Measurements from ENCODE around the gene ABCD1.

Gene ABCD1

DNA sequence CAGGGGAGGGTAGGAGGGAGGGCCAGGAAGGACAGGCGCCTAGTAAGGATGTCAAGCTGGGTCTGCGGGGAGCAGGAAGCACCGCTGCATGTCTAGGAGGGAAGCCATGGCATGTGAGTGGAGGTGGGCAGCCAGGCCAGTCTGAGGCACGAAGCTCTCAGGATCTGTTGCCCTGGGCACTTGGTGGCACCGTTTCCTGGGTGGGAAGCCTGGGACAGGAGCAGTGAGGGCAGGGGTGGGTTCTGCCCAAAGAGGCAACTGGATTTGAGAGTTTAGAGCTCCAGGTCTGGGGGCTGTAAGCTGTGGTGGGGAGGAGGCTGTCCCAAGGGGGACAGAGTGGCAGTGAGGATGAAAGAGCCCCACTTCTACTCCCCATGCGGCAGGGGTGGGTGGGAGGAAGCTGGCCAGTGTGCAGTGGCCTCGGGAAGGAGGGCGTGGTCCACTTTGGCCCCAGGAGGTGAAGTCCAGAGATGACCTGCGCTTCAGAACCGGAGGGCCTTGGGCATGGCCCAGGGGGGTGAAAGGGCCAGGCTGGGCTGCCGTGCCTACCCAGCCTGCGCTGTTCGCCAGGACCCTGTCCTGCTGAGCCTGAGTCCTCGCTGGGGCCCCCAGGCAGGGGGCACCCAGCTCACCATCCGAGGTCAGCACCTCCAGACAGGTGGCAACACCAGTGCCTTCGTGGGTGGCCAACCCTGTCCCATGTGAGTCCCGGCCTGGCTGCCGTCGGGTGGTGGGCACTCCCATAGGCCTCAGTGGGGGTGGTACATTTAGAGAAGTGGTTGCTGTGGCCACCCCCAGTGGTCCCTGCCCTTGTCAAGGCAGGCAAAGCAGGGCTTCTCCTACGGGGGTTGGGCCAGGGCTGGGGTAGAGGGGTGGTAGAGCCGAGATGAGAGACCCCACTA lies 47.9 kb downstream of the ABCD1 start:
- TF ChIP-seq, protein P1, sequence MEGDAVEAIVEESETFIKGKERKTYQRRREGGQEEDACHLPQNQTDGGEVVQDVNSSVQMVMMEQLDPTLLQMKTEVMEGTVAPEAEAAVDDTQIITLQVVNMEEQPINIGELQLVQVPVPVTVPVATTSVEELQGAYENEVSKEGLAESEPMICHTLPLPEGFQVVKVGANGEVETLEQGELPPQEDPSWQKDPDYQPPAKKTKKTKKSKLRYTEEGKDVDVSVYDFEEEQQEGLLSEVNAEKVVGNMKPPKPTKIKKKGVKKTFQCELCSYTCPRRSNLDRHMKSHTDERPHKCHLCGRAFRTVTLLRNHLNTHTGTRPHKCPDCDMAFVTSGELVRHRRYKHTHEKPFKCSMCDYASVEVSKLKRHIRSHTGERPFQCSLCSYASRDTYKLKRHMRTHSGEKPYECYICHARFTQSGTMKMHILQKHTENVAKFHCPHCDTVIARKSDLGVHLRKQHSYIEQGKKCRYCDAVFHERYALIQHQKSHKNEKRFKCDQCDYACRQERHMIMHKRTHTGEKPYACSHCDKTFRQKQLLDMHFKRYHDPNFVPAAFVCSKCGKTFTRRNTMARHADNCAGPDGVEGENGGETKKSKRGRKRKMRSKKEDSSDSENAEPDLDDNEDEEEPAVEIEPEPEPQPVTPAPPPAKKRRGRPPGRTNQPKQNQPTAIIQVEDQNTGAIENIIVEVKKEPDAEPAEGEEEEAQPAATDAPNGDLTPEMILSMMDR (conservative IDR thresholded peaks at IDR 0.05): no peak
- H3K27ac ChIP-seq: no peak overlapping the region

DNA sequence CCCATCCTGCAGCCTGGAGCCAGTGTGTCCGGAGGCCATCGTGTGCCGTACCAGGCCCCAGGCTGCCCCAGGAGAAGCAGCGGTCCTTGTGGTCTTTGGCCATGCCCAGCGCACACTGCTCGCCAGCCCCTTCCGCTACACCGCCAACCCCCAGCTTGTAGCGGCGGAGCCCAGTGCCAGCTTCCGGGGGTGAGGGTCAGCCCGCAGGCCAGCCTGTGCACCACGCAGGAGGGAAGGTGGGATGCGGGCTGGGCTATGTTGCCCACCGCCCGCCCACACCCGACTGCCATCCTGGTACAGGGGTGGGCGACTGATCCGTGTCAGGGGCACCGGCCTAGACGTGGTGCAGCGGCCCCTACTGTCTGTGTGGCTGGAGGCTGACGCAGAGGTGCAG lies 48.6 kb downstream of the ABCD1 start:
- no peak overlapping the region for H3K27ac ChIP-seq
- TF ChIP-seq, protein P1 (conservative IDR thresholded peaks at IDR 0.05): no peak
- no peak for TF ChIP-seq ZFX (IDR thresholded peaks at IDR 0.05)

DNA sequence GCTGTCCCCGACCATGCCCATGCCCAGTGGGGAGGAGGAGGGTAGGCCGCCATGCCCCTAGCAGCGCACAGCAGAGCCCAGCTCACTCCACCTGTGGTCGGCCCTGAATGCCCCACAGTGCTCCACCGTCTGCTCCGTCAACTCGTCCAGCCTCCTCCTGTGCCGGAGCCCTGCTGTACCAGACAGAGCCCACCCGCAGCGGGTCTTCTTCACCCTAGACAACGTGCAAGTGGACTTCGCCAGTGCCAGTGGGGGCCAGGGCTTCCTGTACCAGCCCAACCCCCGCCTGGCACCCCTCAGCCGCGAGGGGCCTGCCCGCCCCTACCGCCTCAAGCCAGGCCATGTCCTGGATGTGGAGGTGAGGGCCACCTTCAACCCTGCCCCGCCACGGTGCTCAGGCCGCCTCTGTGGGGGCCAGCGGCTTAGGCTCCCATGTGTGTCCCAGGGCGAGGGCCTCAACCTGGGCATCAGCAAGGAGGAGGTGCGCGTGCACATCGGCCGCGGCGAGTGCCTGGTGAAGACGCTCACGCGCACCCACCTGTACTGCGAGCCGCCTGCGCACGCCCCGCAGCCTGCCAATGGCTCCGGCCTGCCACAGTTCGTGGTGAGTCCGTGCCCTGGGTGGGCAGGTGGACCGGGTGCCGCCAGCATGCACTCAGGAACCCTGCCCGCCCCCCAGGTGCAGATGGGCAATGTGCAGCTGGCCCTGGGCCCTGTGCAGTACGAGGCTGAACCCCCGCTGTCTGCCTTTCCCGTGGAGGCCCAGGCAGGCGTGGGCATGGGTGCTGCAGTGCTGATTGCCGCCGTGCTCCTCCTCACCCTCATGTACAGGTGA lies 49.3 kb downstream of the ABCD1 start:
- H3K27ac ChIP-seq: no peak overlapping the region
- no peak for TF ChIP-seq ZFX (IDR thresholded peaks at IDR 0.05)

DNA sequence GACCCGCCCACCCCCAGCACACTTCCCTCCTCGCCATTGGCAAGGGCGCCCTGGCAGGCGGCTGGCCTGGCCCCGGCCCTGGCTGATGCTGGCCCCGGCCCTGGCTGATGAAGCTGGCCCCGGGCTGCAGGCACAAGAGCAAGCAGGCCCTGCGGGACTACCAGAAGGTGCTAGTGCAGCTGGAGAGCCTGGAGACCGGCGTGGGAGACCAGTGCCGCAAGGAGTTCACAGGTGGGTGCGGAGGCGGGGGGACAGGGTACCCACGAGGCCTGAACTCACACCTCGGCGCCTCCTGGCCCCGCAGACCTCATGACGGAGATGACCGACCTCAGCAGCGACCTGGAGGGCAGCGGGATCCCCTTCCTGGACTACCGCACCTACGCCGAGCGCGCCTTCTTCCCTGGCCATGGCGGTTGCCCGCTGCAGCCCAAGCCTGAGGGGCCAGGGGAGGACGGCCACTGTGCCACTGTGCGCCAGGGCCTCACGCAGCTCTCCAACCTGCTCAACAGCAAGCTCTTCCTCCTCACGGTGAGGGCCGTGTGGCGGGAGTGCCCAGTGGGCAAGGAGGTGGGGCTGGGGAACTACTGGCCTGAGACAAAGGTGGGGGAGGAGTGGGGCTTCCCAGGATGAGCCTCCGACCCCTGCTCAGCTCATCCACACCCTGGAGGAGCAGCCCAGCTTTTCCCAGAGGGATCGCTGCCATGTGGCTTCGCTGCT lies 50.1 kb downstream of the ABCD1 start:
- TF ChIP-seq, protein P1 (conservative IDR thresholded peaks at IDR 0.05): no peak
- no peak for TF ChIP-seq ZFX (IDR thresholded peaks at IDR 0.05)
- no peak overlapping the region for H3K27ac ChIP-seq

DNA sequence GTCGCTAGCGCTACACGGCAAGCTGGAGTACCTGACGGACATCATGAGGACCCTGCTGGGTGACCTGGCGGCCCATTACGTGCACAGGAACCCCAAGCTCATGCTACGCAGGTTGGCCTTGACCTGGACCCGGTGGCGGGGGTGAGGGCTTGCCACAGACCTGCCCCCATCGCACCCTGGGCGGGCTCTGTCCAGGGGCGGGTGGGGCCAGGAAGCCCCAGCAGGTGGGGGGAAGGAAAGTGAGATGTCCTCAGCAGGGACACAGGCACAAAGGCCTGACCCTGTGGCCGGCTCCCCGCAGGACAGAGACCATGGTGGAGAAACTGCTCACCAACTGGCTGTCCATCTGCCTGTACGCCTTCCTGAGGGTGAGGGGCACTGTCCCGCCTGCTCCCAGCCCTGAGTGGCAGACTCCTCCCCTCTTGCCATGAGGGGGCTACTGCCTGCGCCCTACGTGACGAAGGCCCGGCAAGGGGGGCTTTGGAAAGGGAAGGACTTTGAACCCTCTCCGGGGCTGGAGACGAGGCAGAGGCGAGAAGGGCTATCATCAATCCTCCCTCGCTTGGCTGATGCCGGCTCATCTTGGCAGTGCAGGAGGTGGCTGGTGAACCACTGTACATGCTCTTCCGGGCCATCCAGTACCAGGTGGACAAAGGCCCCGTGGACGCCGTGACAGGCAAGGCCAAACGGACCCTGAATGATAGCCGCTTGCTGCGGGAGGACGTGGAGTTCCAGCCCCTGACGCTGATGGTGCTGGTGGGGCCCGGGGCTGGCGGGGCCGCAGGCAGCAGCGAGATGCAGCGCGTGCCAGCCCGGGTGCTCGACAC lies 50.9 kb downstream of the ABCD1 start:
- TF ChIP-seq, protein P1 (conservative IDR thresholded peaks at IDR 0.05): no peak
- TF ChIP-seq ZFX (IDR thresholded peaks at IDR 0.05): no peak

DNA sequence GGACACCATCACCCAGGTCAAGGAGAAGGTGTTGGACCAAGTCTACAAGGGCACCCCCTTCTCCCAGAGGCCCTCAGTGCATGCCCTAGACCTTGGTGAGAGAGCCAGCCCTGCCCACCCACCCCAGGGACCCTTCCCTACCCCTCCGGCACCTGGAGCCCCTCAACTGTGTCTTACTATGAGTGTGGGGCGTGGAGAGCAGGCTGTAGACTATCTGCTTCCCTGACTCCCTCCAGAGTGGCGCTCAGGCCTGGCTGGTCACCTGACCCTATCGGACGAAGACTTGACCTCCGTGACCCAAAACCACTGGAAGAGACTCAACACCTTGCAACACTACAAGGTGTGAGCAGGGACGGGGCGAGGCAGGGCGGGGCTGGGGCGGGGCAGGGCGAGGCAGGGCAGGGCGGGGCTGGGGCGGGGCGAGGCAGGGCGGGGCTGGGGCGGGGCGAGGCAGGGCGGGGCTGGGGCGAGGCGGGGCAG lies 51.5 kb downstream of the ABCD1 start:
- TF ChIP-seq, protein P1 (conservative IDR thresholded peaks at IDR 0.05): no peak
- no peak for TF ChIP-seq ZFX (IDR thresholded peaks at IDR 0.05)
- no peak overlapping the region for H3K27ac ChIP-seq

More for the DNA sequence above, 50.9 kb downstream of the ABCD1 start:
- no peak overlapping the region for H3K27ac ChIP-seq

DNA sequence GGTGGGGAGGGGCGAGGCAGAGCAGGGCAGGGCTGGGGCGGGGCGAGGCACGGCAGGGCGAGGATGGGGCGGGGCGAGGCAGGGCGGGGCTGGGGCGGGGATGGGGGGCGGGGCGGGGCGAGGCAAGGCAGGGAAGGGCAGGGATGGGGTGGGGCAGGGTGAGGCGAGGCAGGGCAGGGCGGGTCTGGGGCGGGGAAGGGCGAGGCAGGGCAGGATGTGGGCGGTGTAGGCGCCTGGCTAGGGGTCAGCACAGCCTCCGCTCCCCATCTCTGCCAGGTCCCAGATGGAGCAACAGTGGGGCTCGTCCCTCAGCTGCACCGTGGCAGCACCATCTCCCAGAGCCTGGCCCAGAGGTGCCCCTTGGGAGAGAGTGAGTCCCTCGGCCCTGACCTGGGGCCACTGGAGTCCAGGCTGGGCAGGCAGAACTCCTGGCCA lies 52.0 kb downstream of the ABCD1 start:
- no peak for TF ChIP-seq ZFX (IDR thresholded peaks at IDR 0.05)
- TF ChIP-seq, protein P1 (conservative IDR thresholded peaks at IDR 0.05): no peak
- no peak overlapping the region for H3K27ac ChIP-seq
